Activated naive CD4-positive, alpha-beta T cell treated with anti-CD3 and anti-CD28 coated beads, Interleukin-2, amount 10 ng/mL, durations not matched to agents 7 days and 5 days (primary cell): ENCODE results near the gene CLTRN.
"Not testable (repeated sequence)": the region's sequence is repeated elsewhere in the genome, so short reads cannot be mapped to it uniquely, and the experiment has no call there.

Experiments
- CTCF ChIA-PET: fragments of 350-600 bp; sonication (Branson Sonifier 250); formaldehyde crosslinking; loops from one replicate; lab custom pipeline; 2021; ENCODE audit warnings: antibody characterized with exemption; lab: Charles Lee
- DNase-seq: peaks from one replicate; pipeline ENCODE4 v3.0.0-alpha.2; 2020
- H3K27ac Mint-ChIP-seq: one replicate; pipeline ENCODE4 v1.8.0; 2021; ENCODE audit warnings: mild to moderate bottlenecking, moderate library complexity, mixed read lengths
- H3K27me3 Mint-ChIP-seq: one replicate; pipeline ENCODE4 v1.8.0; 2021; ENCODE audit warnings: mild to moderate bottlenecking, mixed read lengths
- H3K36me3 Mint-ChIP-seq: one replicate; pipeline ENCODE4 v1.8.0; 2021; ENCODE audit warnings: mixed read lengths
- H3K4me1 Mint-ChIP-seq: one replicate; pipeline ENCODE4 v1.8.0; 2021; ENCODE audit warnings: mixed read lengths
- H3K4me3 Mint-ChIP-seq: one replicate; pipeline ENCODE4 v1.8.0; 2021; ENCODE audit warnings: mild to moderate bottlenecking, moderate library complexity, mixed read lengths
- H3K9me3 Mint-ChIP-seq: one replicate; pipeline ENCODE4 v1.8.0; 2021; ENCODE audit warnings: mixed read lengths

The CLTRN gene

GRCh38 chrX:15664487-15665444, at the start of gene CLTRN:
Gene CLTRN (minus strand): TSS chrX:15664805. CDS start chrX:15664775, 30 bp downstream.
- CTCF ChIA-PET = no interaction called here
- H3K9me3 Mint-ChIP-seq = no peaks in the 10 kb centered on the region
- peaks cover 13% of the 10 kb centered on the region for H3K27me3 Mint-ChIP-seq
- no peak within 1 kb of the TSS for H3K27ac Mint-ChIP-seq
- no peaks in the 10 kb centered on the region for H3K36me3 Mint-ChIP-seq
- no peak for DNase-seq
- no peaks in the 10 kb centered on the region for H3K4me1 Mint-ChIP-seq
- H3K4me3 Mint-ChIP-seq = no peak within 1 kb of the TSS

GRCh38 chrX:15704273-15704672, 39.7 kb upstream of the CLTRN start:
- H3K4me1 Mint-ChIP-seq, DNase-seq, H3K36me3 Mint-ChIP-seq, H3K27me3 Mint-ChIP-seq, CTCF ChIA-PET, H3K9me3 Mint-ChIP-seq, H3K4me3 Mint-ChIP-seq, H3K27ac Mint-ChIP-seq: not testable (repeated sequence)

GRCh38 chrX:15703809-15704208, 39.2 kb upstream of the CLTRN start:
- H3K4me1 Mint-ChIP-seq, H3K36me3 Mint-ChIP-seq, H3K27ac Mint-ChIP-seq, H3K4me3 Mint-ChIP-seq, DNase-seq, H3K27me3 Mint-ChIP-seq, H3K9me3 Mint-ChIP-seq, CTCF ChIA-PET: not testable (repeated sequence)

GRCh38 chrX:15702488-15703371, 38.1 kb upstream of the CLTRN start:
- Mint-ChIP-seq H3K4me3 (no peak overlapping the region), H3K27ac (no peak overlapping the region), H3K27me3 (no peaks in the 10 kb centered on the region), H3K9me3 (no peaks in the 10 kb centered on the region), H3K36me3 (peaks cover 3% of the 10 kb centered on the region), H3K4me1 (no peaks in the 10 kb centered on the region)
- CTCF ChIA-PET = interaction anchor here (0.5 to 1.2 kb wide), 2 partner anchors 46 to 48 kb away, joined by 3 to 6 read pairs; no protein-coding TSS in a partner anchor
- DNase-seq = no peak

- Mint-ChIP-seq H3K27me3 (no peaks in the 10 kb centered on the region), H3K36me3 (peaks cover 11% of the 10 kb centered on the region), H3K9me3 (no peaks in the 10 kb centered on the region), H3K27ac (no peak overlapping the region), H3K4me1 (peaks cover 4% of the 10 kb centered on the region), H3K4me3 (no peak overlapping the region)
- CTCF ChIA-PET = no interaction called here
- DNase-seq = no peak
Observed at GRCh38 chrX:15696516-15696915, 31.9 kb upstream of the CLTRN start.

GRCh38 chrX:15694941-15695451, 30.4 kb upstream of the CLTRN start:
- Mint-ChIP-seq H3K9me3 (no peaks in the 10 kb centered on the region), H3K27me3 (no peaks in the 10 kb centered on the region), H3K4me3 (no peak overlapping the region), H3K36me3 (peaks cover 17% of the 10 kb centered on the region), H3K27ac (no peak overlapping the region), H3K4me1 (peaks cover 4% of the 10 kb centered on the region)
- CTCF ChIA-PET = no interaction called here
- DNase-seq = no peak

GRCh38 chrX:15686818-15687685, 22.4 kb upstream of the CLTRN start:
- peak overlapping the region; percentile 66 for H3K27ac Mint-ChIP-seq
- H3K27me3 Mint-ChIP-seq = no peaks in the 10 kb centered on the region
- peak; percentile 69 for DNase-seq
- CTCF ChIA-PET = no interaction called here
- peaks cover 8% of the 10 kb centered on the region for H3K36me3 Mint-ChIP-seq
- no peak overlapping the region for H3K4me3 Mint-ChIP-seq
- H3K9me3 Mint-ChIP-seq = no peaks in the 10 kb centered on the region
- peaks cover 14% of the 10 kb centered on the region for H3K4me1 Mint-ChIP-seq

GRCh38 chrX:15683193-15683592, 18.6 kb upstream of the CLTRN start:
- no peak overlapping the region for H3K4me3 Mint-ChIP-seq
- peaks cover 1% of the 10 kb centered on the region for H3K36me3 Mint-ChIP-seq
- DNase-seq = no peak
- no peak overlapping the region for H3K27ac Mint-ChIP-seq
- H3K9me3 Mint-ChIP-seq = no peaks in the 10 kb centered on the region
- H3K4me1 Mint-ChIP-seq = peaks cover 19% of the 10 kb centered on the region
- no peaks in the 10 kb centered on the region for H3K27me3 Mint-ChIP-seq
- CTCF ChIA-PET = no interaction called here

- no peaks in the 10 kb centered on the region for H3K9me3 Mint-ChIP-seq
- DNase-seq = no peak
- peaks cover 19% of the 10 kb centered on the region for H3K4me1 Mint-ChIP-seq
- H3K4me3 Mint-ChIP-seq = no peak overlapping the region
- H3K27me3 Mint-ChIP-seq = no peaks in the 10 kb centered on the region
- CTCF ChIA-PET = no interaction called here
- no peak overlapping the region for H3K27ac Mint-ChIP-seq
- H3K36me3 Mint-ChIP-seq = peaks cover 1% of the 10 kb centered on the region
Observed at GRCh38 chrX:15681433-15681832, 16.8 kb upstream of the CLTRN start.

GRCh38 chrX:15680401-15680800, 15.8 kb upstream of the CLTRN start:
- no peak for DNase-seq
- Mint-ChIP-seq H3K36me3 (peaks cover 1% of the 10 kb centered on the region), H3K27ac (no peak overlapping the region), H3K9me3 (no peaks in the 10 kb centered on the region), H3K4me1 (peaks cover 12% of the 10 kb centered on the region), H3K4me3 (no peak overlapping the region), H3K27me3 (no peaks in the 10 kb centered on the region)
- CTCF ChIA-PET = no interaction called here

GRCh38 chrX:15679246-15679645, 14.6 kb upstream of the CLTRN start:
- CTCF ChIA-PET = no interaction called here
- no peaks in the 10 kb centered on the region for H3K9me3 Mint-ChIP-seq
- H3K27me3 Mint-ChIP-seq = no peaks in the 10 kb centered on the region
- no peak for DNase-seq
- H3K36me3 Mint-ChIP-seq = peaks cover 1% of the 10 kb centered on the region
- H3K4me3 Mint-ChIP-seq = no peak overlapping the region
- H3K4me1 Mint-ChIP-seq = peaks cover 11% of the 10 kb centered on the region
- no peak overlapping the region for H3K27ac Mint-ChIP-seq

GRCh38 chrX:15678339-15678738, 13.7 kb upstream of the CLTRN start:
- Mint-ChIP-seq H3K9me3 (no peaks in the 10 kb centered on the region), H3K4me1 (peaks cover 11% of the 10 kb centered on the region), H3K36me3 (peaks cover 1% of the 10 kb centered on the region), H3K27me3 (no peaks in the 10 kb centered on the region), H3K4me3 (no peak overlapping the region), H3K27ac (no peak overlapping the region)
- CTCF ChIA-PET = no interaction called here
- DNase-seq = no peak

GRCh38 chrX:15676886-15677285, 12.3 kb upstream of the CLTRN start:
- no peak for DNase-seq
- no peak overlapping the region for H3K4me3 Mint-ChIP-seq
- no peak overlapping the region for H3K27ac Mint-ChIP-seq
- H3K4me1 Mint-ChIP-seq = peaks cover 11% of the 10 kb centered on the region
- CTCF ChIA-PET = no interaction called here
- no peaks in the 10 kb centered on the region for H3K9me3 Mint-ChIP-seq
- H3K36me3 Mint-ChIP-seq = peaks cover 1% of the 10 kb centered on the region
- no peaks in the 10 kb centered on the region for H3K27me3 Mint-ChIP-seq
